ENCODE data around the gene EPN2. TPM values are rescaled to one million over a fixed set of nuclear protein-coding genes. Genes with fewer than 3 reads are reported as not detected.

Gene EPN2
- total RNA-seq, 2 experiments from 2014 or later: 11.9 to 12.3 TPM

DNA sequence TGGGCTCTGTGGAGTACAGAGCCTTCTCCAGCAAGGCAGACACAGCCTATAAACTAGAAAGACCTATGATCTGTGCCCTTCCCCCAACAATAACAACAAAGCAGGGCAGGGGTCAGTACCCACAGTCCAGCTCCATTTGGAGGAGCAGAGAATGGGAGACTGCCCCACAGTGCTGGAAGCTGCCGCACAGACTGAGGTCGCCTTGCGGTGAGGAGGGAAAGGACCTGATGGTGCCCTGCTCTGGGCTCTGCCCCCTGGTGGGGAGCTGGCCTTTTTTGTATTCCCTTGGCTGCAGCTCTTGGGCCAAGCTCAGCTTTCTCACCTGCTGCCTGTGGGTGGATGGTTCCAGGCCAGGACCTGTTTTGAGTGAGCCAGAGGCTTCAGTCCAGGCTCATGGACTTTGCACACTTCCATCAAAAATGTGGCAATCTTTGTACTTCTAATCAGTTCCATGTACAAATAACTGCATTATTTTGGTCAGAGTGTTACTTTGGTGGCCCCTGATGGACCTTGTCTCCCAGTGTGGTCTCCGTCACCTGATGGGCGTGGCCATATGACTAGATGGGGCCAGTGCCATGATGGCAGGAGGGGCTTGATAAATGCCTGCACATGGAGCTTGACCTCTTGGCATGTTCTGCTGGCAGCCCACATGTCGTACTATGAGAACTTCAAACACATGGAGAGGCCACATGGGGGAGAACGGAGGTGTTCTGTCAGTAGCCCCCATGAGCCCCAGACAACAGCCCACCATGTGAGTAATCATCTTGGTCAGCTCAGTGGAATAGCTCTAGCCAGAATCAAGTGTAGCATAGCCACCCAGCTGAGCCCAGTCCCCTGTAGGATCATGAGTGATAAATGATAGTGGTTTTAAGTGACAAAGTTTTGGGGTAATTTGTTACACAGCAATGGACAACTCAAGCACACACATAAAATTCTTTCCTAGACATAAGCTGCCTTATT lies 101.1 kb downstream of the EPN2 start:
- no peak overlapping the region for H3K27ac ChIP-seq (ENCODE audit: low read depth in 1 of 2, low read length in 2 of 2)
- Mint-ChIP-seq H3K4me1 (ENCODE audit: low read depth) (no peaks in the 10 kb centered on the region), H3K4me3 (no peak overlapping the region), H3K9me3 (no peaks in the 10 kb centered on the region), H3K27ac (no peak overlapping the region), H3K36me3 (ENCODE audit: low read depth) (no peaks in the 10 kb centered on the region), H3K27me3 (peaks cover 44% of the 10 kb centered on the region)
- intact Hi-C loops (cut with DNase I, micrococcal nuclease): no loop called here
- H3K4me1 ChIP-seq (ENCODE audit: insufficient read depth, low read length): no peaks in the 10 kb centered on the region
- ATAC-seq (ENCODE audit: poor library complexity) (peak; percentile 91), DNase-seq (peak; percentile 50 to 83 (median 60))
- H3K27me3 ChIP-seq (ENCODE audit: control insufficient read depth in 1 of 2, insufficient read depth in 2 of 2, low read length in 2 of 2): peaks cover 5 to 9% of the 10 kb centered on the region in 2 experiments
- no peaks in the 10 kb centered on the region for H3K36me3 ChIP-seq (ENCODE audit: insufficient read depth, low read length)
- TF ChIP-seq, protein P1, sequence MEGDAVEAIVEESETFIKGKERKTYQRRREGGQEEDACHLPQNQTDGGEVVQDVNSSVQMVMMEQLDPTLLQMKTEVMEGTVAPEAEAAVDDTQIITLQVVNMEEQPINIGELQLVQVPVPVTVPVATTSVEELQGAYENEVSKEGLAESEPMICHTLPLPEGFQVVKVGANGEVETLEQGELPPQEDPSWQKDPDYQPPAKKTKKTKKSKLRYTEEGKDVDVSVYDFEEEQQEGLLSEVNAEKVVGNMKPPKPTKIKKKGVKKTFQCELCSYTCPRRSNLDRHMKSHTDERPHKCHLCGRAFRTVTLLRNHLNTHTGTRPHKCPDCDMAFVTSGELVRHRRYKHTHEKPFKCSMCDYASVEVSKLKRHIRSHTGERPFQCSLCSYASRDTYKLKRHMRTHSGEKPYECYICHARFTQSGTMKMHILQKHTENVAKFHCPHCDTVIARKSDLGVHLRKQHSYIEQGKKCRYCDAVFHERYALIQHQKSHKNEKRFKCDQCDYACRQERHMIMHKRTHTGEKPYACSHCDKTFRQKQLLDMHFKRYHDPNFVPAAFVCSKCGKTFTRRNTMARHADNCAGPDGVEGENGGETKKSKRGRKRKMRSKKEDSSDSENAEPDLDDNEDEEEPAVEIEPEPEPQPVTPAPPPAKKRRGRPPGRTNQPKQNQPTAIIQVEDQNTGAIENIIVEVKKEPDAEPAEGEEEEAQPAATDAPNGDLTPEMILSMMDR (IDR thresholded peaks at IDR 0.05): peak; percentile 67
- POLR2A ChIA-PET: interaction anchor here (1.2 kb wide), 1 partner anchor 118 kb away, joined by 3 read pairs; no protein-coding TSS in a partner anchor
- CTCF ChIA-PET: interaction anchor here (0.6 to 1.3 kb wide), 6 partner anchors 21 to 108 kb away, joined by 3 to 4 read pairs (median 3); no protein-coding TSS in a partner anchor
- no peaks in the 10 kb centered on the region for H3K9me3 ChIP-seq (ENCODE audit: control insufficient read depth in 1 of 2, insufficient read depth in 1 of 2, low read length in 2 of 2)
- H3K4me3 ChIP-seq (ENCODE audit: low read length): no peak overlapping the region

DNA sequence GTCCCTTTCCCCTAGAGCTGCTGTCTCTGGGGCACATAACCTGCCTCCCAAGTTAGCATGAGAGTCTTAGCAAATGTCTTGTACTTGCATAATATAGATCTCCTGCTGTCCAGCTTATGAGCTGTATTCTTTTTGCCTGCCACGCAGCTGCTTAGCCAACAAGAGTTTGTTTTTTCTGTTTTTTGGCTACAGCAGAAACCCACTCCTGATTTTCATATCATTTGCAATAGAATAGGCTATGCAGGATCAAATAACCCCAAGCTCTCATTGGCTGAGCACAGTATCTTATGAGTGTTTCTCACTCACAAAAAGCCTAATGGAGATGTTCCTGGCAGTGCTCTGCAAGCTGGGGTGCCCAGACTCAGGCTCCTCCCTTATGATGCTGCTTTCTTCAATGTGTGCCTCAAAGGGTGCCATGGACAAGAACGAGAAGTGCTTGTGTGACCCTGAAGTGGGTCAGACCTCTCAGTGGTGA lies 102.2 kb downstream of the EPN2 start:
- no peak overlapping the region for H3K27ac Mint-ChIP-seq
- no peaks in the 10 kb centered on the region for H3K36me3 Mint-ChIP-seq (ENCODE audit: low read depth)
- no peak for DNase-seq
- H3K27ac ChIP-seq (ENCODE audit: low read depth in 1 of 2, low read length in 2 of 2): no peak overlapping the region
- H3K36me3 ChIP-seq (ENCODE audit: insufficient read depth, low read length): no peaks in the 10 kb centered on the region
- H3K4me1 Mint-ChIP-seq (ENCODE audit: low read depth): no peaks in the 10 kb centered on the region
- peaks cover 44% of the 10 kb centered on the region for H3K27me3 Mint-ChIP-seq
- no peak overlapping the region for H3K4me3 ChIP-seq (ENCODE audit: low read length)
- H3K4me1 ChIP-seq (ENCODE audit: insufficient read depth, low read length): no peaks in the 10 kb centered on the region
- POLR2A ChIA-PET: no interaction called here
- H3K27me3 ChIP-seq (ENCODE audit: control insufficient read depth in 1 of 2, insufficient read depth in 2 of 2, low read length in 2 of 2): peaks cover 5 to 9% of the 10 kb centered on the region in 2 experiments
- no peak for ATAC-seq (ENCODE audit: poor library complexity)
- intact Hi-C loops (cut with DNase I, micrococcal nuclease): no loop called here
- H3K9me3 Mint-ChIP-seq: no peaks in the 10 kb centered on the region
- TF ChIP-seq, protein P1 (IDR thresholded peaks at IDR 0.05): no peak
- no peaks in the 10 kb centered on the region for H3K9me3 ChIP-seq (ENCODE audit: control insufficient read depth in 1 of 2, insufficient read depth in 1 of 2, low read length in 2 of 2)
- no peak overlapping the region for H3K4me3 Mint-ChIP-seq
- CTCF ChIA-PET: interaction anchor here (1.0 kb wide), 1 partner anchor 24 kb away, joined by 3 read pairs; no protein-coding TSS in a partner anchor

DNA sequence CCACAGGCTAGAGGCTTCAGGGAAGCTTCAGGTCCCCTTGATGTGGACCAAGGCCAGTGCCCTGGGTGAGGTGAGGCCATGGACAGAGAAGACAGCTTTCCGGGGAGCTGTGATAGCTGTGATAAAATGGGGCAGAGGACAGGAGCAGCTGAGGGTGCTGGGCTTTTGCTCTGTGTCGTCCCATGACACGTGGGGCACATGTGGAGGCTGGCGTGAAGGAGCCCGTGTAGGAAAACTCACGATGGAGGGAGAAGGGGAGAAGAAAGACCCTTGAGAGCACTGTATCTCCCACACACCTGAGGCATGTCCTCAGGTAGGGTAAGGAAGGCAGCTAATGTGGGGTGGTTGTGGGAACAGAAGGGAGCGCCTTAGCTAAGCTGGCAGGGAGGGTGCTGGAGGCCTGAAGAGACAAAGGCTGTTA lies 104.1 kb downstream of the EPN2 start:
- Mint-ChIP-seq H3K27ac (no peak overlapping the region), H3K36me3 (ENCODE audit: low read depth) (no peaks in the 10 kb centered on the region), H3K27me3 (peaks cover 39% of the 10 kb centered on the region), H3K9me3 (no peaks in the 10 kb centered on the region), H3K4me1 (ENCODE audit: low read depth) (no peaks in the 10 kb centered on the region), H3K4me3 (no peak overlapping the region)
- no peaks in the 10 kb centered on the region for H3K36me3 ChIP-seq (ENCODE audit: insufficient read depth, low read length)
- no peak overlapping the region for H3K27ac ChIP-seq (ENCODE audit: low read depth in 1 of 2, low read length in 2 of 2)
- ChIA-PET POLR2A (no interaction called here), CTCF (no interaction called here)
- peaks cover 5 to 9% of the 10 kb centered on the region in 2 experiments for H3K27me3 ChIP-seq (ENCODE audit: control insufficient read depth in 1 of 2, insufficient read depth in 2 of 2, low read length in 2 of 2)
- TF ChIP-seq, protein P1 (IDR thresholded peaks at IDR 0.05): no peak
- no peak for ATAC-seq (ENCODE audit: poor library complexity)
- H3K4me1 ChIP-seq (ENCODE audit: insufficient read depth, low read length): no peaks in the 10 kb centered on the region
- intact Hi-C loops (cut with DNase I, micrococcal nuclease): no loop called here
- H3K9me3 ChIP-seq (ENCODE audit: control insufficient read depth in 1 of 2, insufficient read depth in 1 of 2, low read length in 2 of 2): no peaks in the 10 kb centered on the region
- DNase-seq: peak in 1 of 14 experiments; percentile 7
- no peak overlapping the region for H3K4me3 ChIP-seq (ENCODE audit: low read length)
